GM21381 (cell line): ENCODE results near the gene HNRNPUL1.

Experiments used
- ATAC-seq: cut with Tn5 transposase; IDR thresholded peaks from one replicate; pipeline ENCODE4 v1.9.1; 2021; ENCODE audit warnings: mild to moderate bottlenecking, moderate library complexity; ENCODE audit not compliant: unreplicated experiment

Gene HNRNPUL1

GRCh38 chr19:41307090-41307875 lies 43.1 kb downstream of the HNRNPUL1 start:
- ATAC-seq, result no peak

GRCh38 chr19:41307954-41308449 lies 43.8 kb downstream of the HNRNPUL1 start:
- no peak for ATAC-seq

DNA sequence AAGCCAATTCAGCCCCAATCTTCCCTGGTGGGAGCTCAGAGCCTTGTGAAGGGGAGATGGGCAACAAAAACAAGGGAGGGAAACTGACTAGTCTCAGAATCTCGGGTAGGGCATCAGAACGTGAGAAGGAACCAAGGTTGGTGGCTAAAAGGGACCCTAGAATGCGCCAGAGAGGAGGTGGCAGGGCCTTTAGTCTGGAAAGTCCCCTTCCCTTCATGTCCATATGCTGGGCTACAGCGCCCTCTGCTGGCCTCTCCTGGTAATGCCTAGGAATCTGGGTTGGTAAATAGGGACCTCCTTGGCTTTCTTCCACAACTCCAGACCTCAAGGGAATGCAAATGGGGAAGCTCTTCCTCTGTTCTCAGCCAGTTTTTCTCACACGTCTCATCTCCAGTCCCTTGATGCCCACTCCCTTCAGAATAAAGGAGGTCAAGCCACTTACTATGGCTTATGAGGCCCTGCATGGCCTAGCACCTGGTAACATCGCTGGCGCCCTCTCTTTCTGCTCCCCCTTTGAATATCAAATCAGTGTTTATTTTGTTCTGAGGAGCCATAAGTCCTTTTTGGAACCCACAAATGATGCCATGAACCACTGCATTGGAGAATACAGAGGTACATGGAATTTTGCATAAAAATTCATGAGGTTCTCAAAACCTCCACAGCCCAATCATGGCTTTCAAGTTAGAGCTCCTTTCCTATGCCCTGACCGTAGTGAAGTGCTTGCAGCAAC lies 44.4 kb downstream of the HNRNPUL1 start:
- ATAC-seq, result no peak

- no peak for ATAC-seq
Observed at GRCh38 chr19:41309180-41310032, 45.2 kb downstream of the HNRNPUL1 start.

GRCh38 chr19:41310033-41310831 lies 46.1 kb downstream of the HNRNPUL1 start, which contains the start of gene CCDC97:
Gene CCDC97 (plus strand): TSS chr19:41310172. CDS start chr19:41310311, 139 bp downstream.
- peak; percentile 74 for ATAC-seq

DNA sequence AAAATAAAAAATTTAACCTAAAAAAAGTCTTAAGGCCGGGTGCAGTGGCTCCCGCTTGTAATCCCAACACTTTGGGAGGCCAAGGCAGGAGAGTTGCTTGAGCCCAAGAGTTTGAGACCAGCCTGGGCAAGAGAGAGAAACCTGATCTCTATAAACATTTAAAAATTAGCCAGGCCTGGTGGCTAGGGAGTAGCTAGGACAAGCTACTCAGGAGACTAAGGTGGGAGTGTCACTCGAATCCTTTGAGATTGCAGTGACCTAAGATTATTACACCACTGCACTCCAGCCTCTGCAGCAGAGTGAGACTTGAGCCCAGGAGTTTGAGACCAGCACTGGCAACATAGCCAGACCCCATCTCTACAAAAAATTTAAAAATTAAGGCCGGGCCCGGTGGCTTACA lies 46.9 kb downstream of the HNRNPUL1 start:
- no peak for ATAC-seq

- no peak for ATAC-seq
Observed at GRCh38 chr19:41311613-41312012, 47.4 kb downstream of the HNRNPUL1 start.

- no peak for ATAC-seq
Observed at GRCh38 chr19:41316306-41316920, 52.2 kb downstream of the HNRNPUL1 start.

DNA sequence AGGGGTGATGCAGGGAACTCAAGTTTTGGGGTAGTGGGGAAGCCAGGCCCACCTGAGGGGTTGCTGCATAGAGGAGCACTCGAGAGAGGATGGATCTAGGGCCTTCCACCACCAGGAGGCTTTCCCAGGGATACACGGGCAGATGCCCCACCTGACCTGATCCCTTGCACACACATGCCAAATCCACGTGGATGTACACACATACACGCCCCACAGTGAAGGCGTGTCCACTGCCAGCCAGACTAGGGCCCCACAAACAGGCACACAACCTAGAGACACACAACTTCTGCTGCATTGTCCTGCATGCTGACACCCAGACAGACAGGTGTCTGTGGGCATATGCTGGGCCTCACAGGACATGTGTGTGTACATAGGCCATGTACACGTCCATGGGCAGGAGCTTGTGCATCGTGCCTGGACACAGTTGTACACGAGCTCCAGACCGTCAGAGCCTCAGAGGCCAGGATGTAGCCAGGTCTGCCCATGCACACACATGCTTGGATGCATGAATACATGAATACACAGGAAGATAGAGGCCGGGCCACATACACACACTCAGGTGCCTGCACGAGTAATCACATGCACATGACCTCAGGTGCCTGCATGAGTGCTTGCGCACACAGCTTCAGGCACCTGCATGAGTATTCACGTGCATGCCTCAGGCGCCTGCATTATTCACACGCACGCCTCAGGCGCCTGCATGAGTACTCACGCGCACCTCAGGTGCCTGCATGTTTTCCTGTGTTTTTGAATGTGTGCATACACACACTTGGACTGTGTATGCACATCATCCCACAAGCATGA lies 54.7 kb downstream of the HNRNPUL1 start:
- ATAC-seq, result no peak

DNA sequence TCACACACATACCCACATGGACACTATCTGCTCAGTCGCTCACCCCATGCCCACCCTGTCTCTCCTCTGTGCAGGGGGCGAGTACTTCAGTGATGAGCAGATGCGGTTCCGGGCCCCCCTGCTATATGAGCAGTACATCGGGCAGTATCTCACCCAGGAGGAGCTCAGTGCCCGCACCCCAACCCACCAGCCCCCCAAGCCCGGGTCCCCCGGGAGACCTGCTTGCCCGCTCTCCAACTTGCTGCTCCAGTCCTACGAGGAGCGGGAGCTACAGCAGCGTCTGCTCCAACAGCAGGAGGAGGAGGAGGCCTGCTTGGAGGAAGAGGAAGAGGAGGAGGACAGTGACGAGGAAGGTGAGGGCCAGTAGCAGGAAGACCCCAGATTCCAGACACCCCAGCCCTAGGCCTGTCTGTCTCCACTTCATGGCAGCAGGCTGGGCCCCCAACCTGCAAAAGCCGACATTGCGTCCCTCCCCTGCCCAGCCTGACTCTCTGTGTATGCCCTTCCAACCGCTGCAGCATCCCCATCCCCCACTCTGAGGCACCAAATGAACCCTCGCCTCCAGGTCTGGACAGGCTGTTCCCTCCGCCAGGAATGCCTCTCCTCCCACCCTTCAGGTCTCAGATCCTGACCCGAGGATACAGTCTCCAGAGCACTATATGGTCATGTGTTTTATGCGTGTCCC lies 55.5 kb downstream of the HNRNPUL1 start:
- no peak for ATAC-seq

GRCh38 chr19:41320185-41320518 lies 56.0 kb downstream of the HNRNPUL1 start:
- ATAC-seq, result no peak

- no peak for ATAC-seq
Observed at GRCh38 chr19:41320568-41320967, 56.4 kb downstream of the HNRNPUL1 start.

GRCh38 chr19:41321204-41321599 lies 57.0 kb downstream of the HNRNPUL1 start:
- ATAC-seq, result no peak

DNA sequence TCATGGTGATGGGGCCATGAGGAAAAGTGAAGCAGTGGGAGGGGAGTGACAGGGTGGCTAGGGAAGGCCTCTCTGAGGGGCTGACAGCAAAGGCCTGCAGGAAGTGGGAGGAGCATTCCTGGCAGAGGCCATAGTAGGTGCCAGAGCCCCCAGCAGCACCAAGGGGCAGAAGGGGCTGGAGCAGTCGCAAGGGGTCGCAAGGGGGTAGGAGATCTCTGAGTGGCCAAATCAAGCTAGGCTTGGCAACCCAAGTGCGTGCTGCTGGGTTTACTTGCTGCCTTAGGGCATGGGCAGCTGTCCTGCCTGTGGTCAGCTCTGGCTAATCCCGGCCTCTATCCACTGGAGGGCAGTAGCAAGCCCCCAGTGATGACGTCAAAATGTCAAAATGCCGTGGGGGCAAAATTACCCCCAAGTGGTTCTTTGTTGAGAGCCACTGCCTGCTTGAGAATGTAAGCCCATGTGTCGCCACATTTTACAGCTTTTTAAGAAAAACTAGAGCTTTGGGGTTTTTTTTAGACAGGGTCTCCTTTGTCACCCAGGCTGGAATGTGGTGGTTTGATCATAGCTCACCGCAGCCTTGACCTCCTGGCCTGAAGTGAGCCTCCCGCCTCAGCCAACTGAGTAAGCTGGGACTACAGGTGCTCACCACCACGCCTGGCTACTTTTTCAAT lies 57.6 kb downstream of the HNRNPUL1 start:
- ATAC-seq, result no peak

- no peak for ATAC-seq
Observed at GRCh38 chr19:41322451-41322850, 58.3 kb downstream of the HNRNPUL1 start.

GRCh38 chr19:41323023-41323422 lies 58.9 kb downstream of the HNRNPUL1 start:
- ATAC-seq, result no peak

DNA sequence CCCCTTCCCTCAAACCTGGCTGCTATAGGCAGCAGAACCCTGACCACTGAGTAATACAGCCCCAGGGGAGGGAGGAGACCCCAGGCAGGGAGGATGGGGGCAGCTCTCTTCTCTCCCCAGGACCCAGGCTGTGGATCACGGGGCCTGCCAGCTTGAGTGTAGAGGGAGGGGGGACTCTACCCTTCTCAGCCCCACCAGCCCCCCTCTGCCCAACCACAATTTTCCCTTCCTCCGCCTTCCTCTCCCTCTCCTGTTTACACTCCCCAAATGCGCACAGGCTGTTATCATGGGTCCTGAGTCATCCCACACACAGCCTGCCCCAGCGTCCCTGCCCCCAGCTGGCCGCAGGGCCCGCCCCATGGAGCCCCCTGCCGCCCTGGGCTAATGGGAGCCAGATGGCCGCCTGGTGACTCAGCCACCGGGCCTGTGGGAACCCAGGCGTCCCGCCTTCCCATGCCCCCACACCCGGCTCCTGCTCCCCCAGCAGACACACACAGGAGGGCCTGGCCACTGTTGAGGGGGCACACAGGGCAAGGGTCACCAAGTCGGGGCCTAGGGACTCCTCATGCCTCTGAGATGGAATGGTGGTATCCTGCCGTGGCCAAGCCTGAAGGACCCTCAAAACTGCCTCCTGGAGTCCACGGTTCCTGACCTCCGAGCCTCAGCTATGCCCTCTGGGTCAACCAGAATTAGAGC lies 59.4 kb downstream of the HNRNPUL1 start:
- ATAC-seq, result no peak
